DOHH2 (cell line): ENCODE measurements around the gene BICRA.
A peak's percentile ranks its signal among the peaks of the same experiment; 100 is the strongest.

Source experiments
- H3F3A ChIP-seq: fragments of 200-600 bp; sonication (generic), shearing (Covaris generic); 2 replicates; pipeline ENCODE4 v1.6.0; 2016; ENCODE audit warnings: antibody characterized with exemption, mild to moderate bottlenecking; ENCODE audit not compliant: control insufficient read depth, insufficient read depth
- H3K27ac ChIP-seq: fragments of 200-600 bp; sonication (generic); 2 replicates; pipeline ENCODE4 v1.5.1; 2014; ENCODE audit warnings: low read depth, mild to moderate bottlenecking, low read length, moderate library complexity
- H3K27me3 ChIP-seq: fragments of 200-600 bp; sonication (generic); 2 replicates; pipeline ENCODE4 v1.6.1; 2014; ENCODE audit warnings: mild to moderate bottlenecking, low read length, mixed read lengths; ENCODE audit not compliant: control insufficient read depth
- H3K36me3 ChIP-seq: fragments of 200-600 bp; sonication (generic); 2 replicates; pipeline ENCODE4 v1.6.1; 2014; ENCODE audit warnings: mild to moderate bottlenecking, low read length, moderate library complexity, mixed read lengths; ENCODE audit not compliant: control insufficient read depth
- H3K4me1 ChIP-seq: fragments of 200-600 bp; sonication (generic); 2 replicates; pipeline ENCODE4 v1.6.1; 2014; ENCODE audit warnings: mild to moderate bottlenecking, low read length, mixed read lengths; ENCODE audit not compliant: control insufficient read depth
- H3K4me2 ChIP-seq: fragments of 200-600 bp; sonication (generic); 2 replicates; pipeline ENCODE4 v1.6.0; 2014; ENCODE audit warnings: mild to moderate bottlenecking, low read length, moderate library complexity
- H3K4me3 ChIP-seq: fragments of 200-600 bp; sonication (generic); 2 replicates; pipeline ENCODE4 v1.5.1; 2014; ENCODE audit warnings: mild to moderate bottlenecking, low read length, mixed read lengths
- H3K79me2 ChIP-seq: fragments of 200-600 bp; sonication (generic); 2 replicates; pipeline ENCODE4 v1.6.1; 2014; ENCODE audit warnings: mild to moderate bottlenecking, low read length, mixed read lengths; ENCODE audit not compliant: control insufficient read depth
- H3K9me2 ChIP-seq: fragments of 200-600 bp; sonication (generic); replicated peaks from 2 replicates; pipeline ENCODE4 v1.6.1; 2014; ENCODE audit warnings: mild to moderate bottlenecking, low read length, mixed read lengths; ENCODE audit not compliant: control insufficient read depth
- H3K9me3 ChIP-seq: fragments of 200-600 bp; sonication (generic); 2 replicates; pipeline ENCODE4 v1.6.1; 2014; ENCODE audit warnings: antibody characterized with exemption, low read length, mixed read lengths; ENCODE audit not compliant: control insufficient read depth, insufficient read depth
- H4K20me1 ChIP-seq: fragments of 200-600 bp; sonication (generic); 2 replicates; pipeline ENCODE4 v1.6.0; 2014; ENCODE audit warnings: low read depth, mild to moderate bottlenecking, antibody characterized with exemption, low read length, moderate library complexity; ENCODE audit not compliant: control insufficient read depth, insufficient read depth
- EZH2phosphoT487 ChIP-seq: fragments of 200-600 bp; sonication (generic); IDR thresholded peaks from 2 replicates; pipeline ENCODE4 v1.6.1; 2017; ENCODE audit warnings: borderline replicate concordance, mild to moderate bottlenecking, antibody characterized with exemption, low read length, moderate library complexity, mixed read lengths
- TF ChIP-seq, protein P1 (sequence below): fragments of 200-600 bp; sonication (generic); IDR thresholded peaks from one replicate; pipeline ENCODE4 v1.5.1; 2014; ENCODE audit warnings: antibody characterized with exemption, mild to moderate bottlenecking, low read depth, low read length; ENCODE audit not compliant: poor library complexity, severe bottlenecking

The BICRA gene

DNA sequence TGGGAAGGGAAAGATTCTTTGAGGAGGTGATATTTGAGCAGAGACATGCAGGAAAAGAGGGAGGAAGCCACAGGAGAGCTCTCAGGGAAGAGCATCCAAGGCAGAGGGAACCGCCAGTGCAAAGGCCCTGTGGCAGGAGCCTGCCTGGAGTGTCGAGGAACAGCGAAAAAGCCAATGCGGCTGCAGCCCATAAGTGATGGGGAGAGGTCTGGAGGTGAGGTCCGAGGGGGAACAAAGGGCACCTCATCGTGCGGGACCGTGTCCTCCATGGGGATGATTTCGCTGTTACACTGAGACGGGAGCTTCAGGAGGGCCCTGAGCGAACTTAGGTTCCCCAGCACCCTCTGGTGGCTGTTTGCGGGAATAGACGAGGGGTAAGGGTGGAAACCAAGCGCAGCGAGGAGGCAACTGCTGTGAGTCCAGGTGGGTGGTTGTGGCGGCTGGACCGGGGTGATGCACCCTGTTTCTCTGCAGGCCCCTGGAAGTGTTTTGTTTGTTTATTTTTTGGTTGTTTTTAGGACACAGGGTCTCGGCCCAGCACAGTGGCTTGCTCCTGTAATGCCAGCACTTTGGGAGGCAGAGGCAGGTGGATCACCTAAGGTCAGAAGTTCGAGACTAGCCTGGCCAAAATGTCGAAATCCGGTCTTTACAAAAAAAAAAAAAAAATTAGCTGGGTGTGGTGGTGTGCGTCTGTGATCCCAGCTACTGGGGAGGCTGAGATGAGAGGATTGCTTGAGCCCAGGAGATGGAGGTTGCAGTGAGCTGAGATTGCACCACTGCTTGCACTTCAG is 98.4 kb downstream of the BICRA start:
- Histone ChIP-seq H3K9me3 (no peaks in the 10 kb centered on the region), H3K27ac (no peak overlapping the region), H3F3A (no peaks in the 10 kb centered on the region), H3K4me3 (no peak overlapping the region), H3K4me1 (peaks cover 14% of the 10 kb centered on the region), H3K79me2 (no peaks in the 10 kb centered on the region), H3K9me2 (no peaks in the 10 kb centered on the region), H4K20me1 (no peaks in the 10 kb centered on the region), H3K4me2 (peak overlapping the region; percentile 34; the same call in 1 of the 2 replicates), H3K36me3 (no peaks in the 10 kb centered on the region; the same call in 1 of the 2 replicates), H3K27me3 (no peaks in the 10 kb centered on the region)
- TF ChIP-seq, protein P1, sequence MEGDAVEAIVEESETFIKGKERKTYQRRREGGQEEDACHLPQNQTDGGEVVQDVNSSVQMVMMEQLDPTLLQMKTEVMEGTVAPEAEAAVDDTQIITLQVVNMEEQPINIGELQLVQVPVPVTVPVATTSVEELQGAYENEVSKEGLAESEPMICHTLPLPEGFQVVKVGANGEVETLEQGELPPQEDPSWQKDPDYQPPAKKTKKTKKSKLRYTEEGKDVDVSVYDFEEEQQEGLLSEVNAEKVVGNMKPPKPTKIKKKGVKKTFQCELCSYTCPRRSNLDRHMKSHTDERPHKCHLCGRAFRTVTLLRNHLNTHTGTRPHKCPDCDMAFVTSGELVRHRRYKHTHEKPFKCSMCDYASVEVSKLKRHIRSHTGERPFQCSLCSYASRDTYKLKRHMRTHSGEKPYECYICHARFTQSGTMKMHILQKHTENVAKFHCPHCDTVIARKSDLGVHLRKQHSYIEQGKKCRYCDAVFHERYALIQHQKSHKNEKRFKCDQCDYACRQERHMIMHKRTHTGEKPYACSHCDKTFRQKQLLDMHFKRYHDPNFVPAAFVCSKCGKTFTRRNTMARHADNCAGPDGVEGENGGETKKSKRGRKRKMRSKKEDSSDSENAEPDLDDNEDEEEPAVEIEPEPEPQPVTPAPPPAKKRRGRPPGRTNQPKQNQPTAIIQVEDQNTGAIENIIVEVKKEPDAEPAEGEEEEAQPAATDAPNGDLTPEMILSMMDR = peak; percentile 82
- no peak for TF ChIP-seq EZH2phosphoT487

DNA sequence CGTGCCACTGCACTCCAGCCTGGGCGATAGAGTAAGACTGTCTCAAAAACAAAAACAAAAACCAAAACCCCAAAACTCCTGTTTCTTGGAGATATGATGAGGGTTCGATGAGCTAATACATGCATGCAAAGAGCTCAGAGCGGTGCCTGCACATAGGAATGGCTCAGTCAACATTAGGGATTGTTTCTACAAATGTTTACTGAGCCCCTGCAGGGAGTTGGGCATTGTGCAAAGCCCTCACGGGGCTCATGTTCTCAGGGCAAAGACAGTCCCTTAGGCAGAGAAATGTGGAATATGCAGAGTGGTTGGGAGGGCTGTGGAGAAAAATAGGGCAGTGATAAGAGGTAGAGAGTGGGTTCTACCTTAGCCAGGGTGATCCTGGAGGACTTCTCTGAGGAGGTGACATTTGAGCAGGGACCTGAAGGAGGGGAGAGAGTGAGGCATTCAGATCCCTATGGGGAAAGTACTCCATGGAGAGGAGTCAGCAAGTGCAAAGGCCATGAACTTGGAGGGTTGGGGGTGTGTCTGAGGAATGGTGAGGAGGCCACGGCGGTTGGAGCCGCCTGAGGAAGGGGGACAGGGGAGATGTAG is 102.8 kb downstream of the BICRA start:
- H3K79me2 ChIP-seq = no peaks in the 10 kb centered on the region
- 0 out of 2 replicates have a peak overlapping the region, but pooled peaks have one; percentile 15 for H3K4me3 ChIP-seq
- no peak for TF ChIP-seq EZH2phosphoT487
- TF ChIP-seq, protein P1 = no peak
- no peak overlapping the region for H3K27ac ChIP-seq
- H3F3A ChIP-seq = no peaks in the 10 kb centered on the region
- no peaks in the 10 kb centered on the region for H3K9me2 ChIP-seq
- no peaks in the 10 kb centered on the region for H3K36me3 ChIP-seq
- H3K27me3 ChIP-seq = peaks cover 6% of the 10 kb centered on the region; the same call in 1 of the 2 replicates
- no peaks in the 10 kb centered on the region for H3K9me3 ChIP-seq
- peaks cover 14% of the 10 kb centered on the region for H3K4me1 ChIP-seq
- H4K20me1 ChIP-seq = no peaks in the 10 kb centered on the region
- peak overlapping the region; percentile 40 for H3K4me2 ChIP-seq

DNA sequence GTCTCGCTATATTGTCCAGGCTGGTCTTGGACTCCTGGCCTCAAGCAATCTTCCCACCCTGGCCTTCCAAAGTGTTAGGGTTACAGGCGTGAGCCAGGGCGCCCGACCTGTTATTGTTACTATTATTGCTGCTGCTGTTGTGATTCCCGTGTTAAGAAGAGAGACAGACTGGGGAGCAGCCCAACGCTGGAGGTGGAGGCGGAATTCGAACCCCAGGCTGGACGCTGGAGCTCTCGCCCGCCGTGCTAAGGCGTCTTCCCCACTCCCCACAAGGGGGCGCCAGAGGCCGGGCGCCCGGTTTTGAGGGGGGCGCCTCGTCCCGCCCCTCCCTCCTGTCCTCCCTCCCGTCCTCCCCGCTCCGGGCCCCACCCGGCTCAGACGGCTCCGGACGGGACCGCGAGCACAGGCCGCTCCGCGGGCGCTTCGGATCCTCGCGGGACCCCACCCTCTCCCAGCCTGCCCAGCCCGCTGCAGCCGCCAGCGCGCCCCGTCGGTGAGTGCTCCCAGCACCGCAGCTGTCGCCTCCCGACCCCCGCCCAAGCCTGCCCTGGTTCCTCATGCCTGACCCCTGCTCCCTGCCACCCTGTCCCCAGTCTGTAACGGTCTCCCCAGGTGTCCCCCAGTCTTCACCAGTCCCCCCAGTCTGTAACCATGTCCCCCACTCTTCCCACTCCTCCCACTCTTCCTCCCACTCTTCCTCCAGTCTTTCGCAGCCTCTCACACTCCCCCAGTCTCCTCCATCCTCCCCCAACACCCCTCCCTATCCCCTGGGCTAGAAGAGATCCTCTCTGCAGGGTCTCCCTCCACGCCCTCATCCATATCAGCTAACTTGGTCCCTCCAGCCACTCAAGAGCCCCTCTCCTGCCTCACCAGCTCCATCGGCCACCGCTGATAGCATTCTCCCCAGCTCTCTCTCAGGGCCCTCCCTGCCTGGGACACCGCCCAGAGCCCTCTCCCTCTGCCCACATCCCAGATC is 104.4 kb downstream of the BICRA start, which contains the start of gene EHD2:
Gene EHD2, plus strand, starts transcription at position 377 of the 976 bp plus-strand sequence. CDS start 3,191 bp downstream, outside the sequence.
- H3F3A ChIP-seq = no peaks in the 10 kb centered on the region
- H3K4me1 ChIP-seq = peaks cover 11% of the 10 kb centered on the region
- H3K9me3 ChIP-seq = no peaks in the 10 kb centered on the region
- H3K27ac ChIP-seq = no peak within 1 kb of the TSS
- no peak within 1 kb of the TSS for H3K4me3 ChIP-seq
- peaks cover 6% of the 10 kb centered on the region; the same call in 1 of the 2 replicates for H3K27me3 ChIP-seq
- H3K36me3 ChIP-seq = no peaks in the 10 kb centered on the region
- no peak within 1 kb of the TSS for H3K4me2 ChIP-seq
- no peaks in the 10 kb centered on the region for H3K79me2 ChIP-seq
- no peaks in the 10 kb centered on the region for H4K20me1 ChIP-seq
- no peaks in the 10 kb centered on the region for H3K9me2 ChIP-seq
- TF ChIP-seq, protein P1 = peak; percentile 84
- no peak for TF ChIP-seq EZH2phosphoT487
